Neuronal stem cell (in vitro differentiated cells): ENCODE measurements around the gene SELPLG.
"Not testable (repeated sequence)": the region's sequence is repeated elsewhere in the genome, so short reads cannot be mapped to it uniquely, and the experiment has no call there.

Experiments
- DNase-seq: peaks from one replicate; pipeline ENCODE4 v3.0.0-alpha.2; 2013; ENCODE audit warnings: low spot score
- H2AFZ ChIP-seq: one replicate; pipeline ENCODE4 v1.6.1; 2013; ENCODE audit warnings: mild to moderate bottlenecking, low read length, inconsistent platforms
- H2AK5ac ChIP-seq: 2 replicates; pipeline ENCODE4 v1.6.1; 2013; ENCODE audit warnings: low read depth, mild to moderate bottlenecking, inconsistent platforms, low read length, moderate library complexity, mixed read lengths
- H2BK120ac ChIP-seq: 2 replicates; pipeline ENCODE4 v1.6.1; 2013; ENCODE audit warnings: low read depth, mild to moderate bottlenecking, inconsistent platforms, low read length, moderate library complexity, mixed read lengths
- H2BK12ac ChIP-seq: one replicate; pipeline ENCODE4 v1.6.1; 2013; ENCODE audit warnings: low read length, inconsistent platforms
- H2BK15ac ChIP-seq: 2 replicates; pipeline ENCODE4 v1.6.1; 2013; ENCODE audit warnings: mild to moderate bottlenecking, low read length, inconsistent platforms, mixed read lengths
- H2BK5ac ChIP-seq: one replicate; pipeline ENCODE4 v1.6.1; 2013; ENCODE audit warnings: inconsistent platforms, mild to moderate bottlenecking, low read length, moderate library complexity
- H3K14ac ChIP-seq: one replicate; pipeline ENCODE4 v1.6.1; 2013; ENCODE audit warnings: low read length, inconsistent platforms
- H3K18ac ChIP-seq: 2 replicates; pipeline ENCODE4 v1.6.1; 2013; ENCODE audit warnings: low read length, inconsistent platforms
- H3K23ac ChIP-seq: 2 replicates; pipeline ENCODE4 v1.6.1; 2013; ENCODE audit warnings: low read depth, mild to moderate bottlenecking, mixed read lengths, low read length, inconsistent platforms; ENCODE audit not compliant: poor library complexity
- H3K27ac ChIP-seq: replicated peaks from 3 replicates; pipeline ENCODE4 v1.5.1; 2013; ENCODE audit warnings: low read length, inconsistent platforms
- H3K27me3 ChIP-seq, 3 experiments: 2 replicates each; pipeline ENCODE4 v1.6.1; 2013; ENCODE audit warnings: low read length in 3 of 3, mild to moderate bottlenecking in 2 of 3, inconsistent platforms in 1 of 3, low read depth in 1 of 3, mixed read lengths in 1 of 3, moderate library complexity in 1 of 3; ENCODE audit not compliant: control insufficient read depth in 3 of 3, insufficient read depth in 3 of 3
- H3K36me3 ChIP-seq, 2 donors: replicated peaks in 1 of 2; 2 replicates each; pipeline ENCODE4 v1.6.1; 2013; ENCODE audit warnings: low read length in 2 of 2; ENCODE audit not compliant: control insufficient read depth in 2 of 2, insufficient read depth in 2 of 2
- H3K4ac ChIP-seq: 2 replicates; pipeline ENCODE4 v1.6.1; 2013; ENCODE audit warnings: inconsistent platforms, mild to moderate bottlenecking, low read length, moderate library complexity
- H3K4me1 ChIP-seq, 2 donors: 1 replicate in 1 of 2; 2 replicates in 1 of 2; pipeline ENCODE4 v1.6.1; 2013; ENCODE audit warnings: low read length in 2 of 2, low read depth in 1 of 2; ENCODE audit not compliant: control insufficient read depth in 2 of 2, insufficient read depth in 1 of 2
- H3K4me2 ChIP-seq: one replicate; pipeline ENCODE4 v1.6.1; 2013; ENCODE audit warnings: mild to moderate bottlenecking, low read length, inconsistent platforms; ENCODE audit not compliant: insufficient read depth, poor library complexity, severe bottlenecking
- H3K4me3 ChIP-seq, 2 donors: 2 replicates each; pipeline ENCODE4 v1.5.1; 2013; ENCODE audit warnings: low read length in 2 of 2, mild to moderate bottlenecking in 2 of 2, inconsistent platforms in 1 of 2, moderate library complexity in 1 of 2
- H3K79me1 ChIP-seq: one replicate; pipeline ENCODE4 v1.6.1; 2013; ENCODE audit warnings: low read depth, mild to moderate bottlenecking, inconsistent platforms, low read length, moderate library complexity
- H3K9ac ChIP-seq: one replicate; pipeline ENCODE4 v1.6.1; 2013; ENCODE audit warnings: mild to moderate bottlenecking, low read depth, low read length, inconsistent platforms; ENCODE audit not compliant: poor library complexity
- H3K9me3 ChIP-seq, 2 donors: replicated peaks in 1 of 2; 2 replicates each; pipeline versions ENCODE3 to v1.6.1; 2013; ENCODE audit warnings: low read length in 2 of 2, mild to moderate bottlenecking in 2 of 2, inconsistent platforms in 1 of 2, low read depth in 1 of 2, mixed read lengths in 1 of 2, moderate library complexity in 1 of 2; ENCODE audit not compliant: control insufficient read depth in 2 of 2, insufficient read depth in 1 of 2
- H4K8ac ChIP-seq: one replicate; pipeline ENCODE4 v1.6.1; 2013; ENCODE audit warnings: low read depth, mild to moderate bottlenecking, inconsistent platforms, low read length, moderate library complexity
- H4K91ac ChIP-seq: one replicate; pipeline ENCODE4 v1.6.1; 2013; ENCODE audit warnings: low read length, low read depth, mild to moderate bottlenecking, inconsistent platforms; ENCODE audit not compliant: poor library complexity
- WGBS, 2 donors: extraction: QIAGEN DNeasy Blood & Tissue Kit; methylation state at CpG; one replicate each; pipeline ENCODE4 v1.1.7; 2013; ENCODE audit warnings: missing lambda C conversion rate in 2 of 2, mixed read lengths in 1 of 2; ENCODE audit not compliant: insufficient read length in 2 of 2, insufficient replicate concordance in 1 of 2; ENCODE audit errors: extremely low coverage in 2 of 2; 5-methylcytosine and 5-hydroxymethylcytosine counted together

SELPLG gene

DNA sequence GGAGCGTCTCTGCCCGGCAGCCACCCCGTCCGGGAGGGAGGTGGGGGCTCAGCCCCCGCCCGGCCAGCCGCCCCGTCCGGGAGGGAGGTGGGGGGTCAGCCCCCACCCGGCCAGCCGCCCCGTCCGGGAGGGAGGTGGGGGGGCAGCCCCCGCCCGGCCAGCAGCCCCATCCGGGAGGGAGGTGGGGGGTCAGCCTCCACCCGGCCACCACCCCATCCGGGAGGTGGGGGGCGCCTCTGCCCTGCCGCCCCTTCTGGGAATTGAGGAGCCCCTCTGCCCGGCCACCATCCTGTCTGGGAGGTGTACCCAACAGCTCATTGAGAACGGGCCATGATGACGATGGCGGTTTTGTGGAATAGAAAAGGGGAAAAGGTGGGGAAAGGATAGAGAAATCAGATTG lies 22.6 kb upstream of the SELPLG start:
- Histone ChIP-seq H3K27ac (peak overlapping the region; percentile 41), H3K36me3 (peaks cover 25 to 88% of the 10 kb centered on the region in 2 donors)
- H4K8ac ChIP-seq, H3K4me3 ChIP-seq, H3K14ac ChIP-seq, H3K4me1 ChIP-seq, H3K9me3 ChIP-seq, H3K23ac ChIP-seq, H2AK5ac ChIP-seq, H3K79me1 ChIP-seq, H3K27me3 ChIP-seq, H3K9ac ChIP-seq, H2AFZ ChIP-seq, H2BK15ac ChIP-seq, H3K4ac ChIP-seq, H2BK120ac ChIP-seq, DNase-seq, H3K18ac ChIP-seq, H4K91ac ChIP-seq, H3K4me2 ChIP-seq, H2BK12ac ChIP-seq, H2BK5ac ChIP-seq: not testable (repeated sequence)
- no CpG with 5 or more reads among the region's 24 CpGs for WGBS, 2 donors

GRCh38 chr12:108655812-108656175 lies 22.1 kb upstream of the SELPLG start:
- WGBS, 2 donors, result no CpG with 5 or more reads among the region's 28 CpGs
- not testable (repeated sequence) for H4K8ac ChIP-seq, H3K79me1 ChIP-seq, H3K4me3 ChIP-seq, H3K27ac ChIP-seq, H2AFZ ChIP-seq, DNase-seq, H3K14ac ChIP-seq, H3K18ac ChIP-seq, H2AK5ac ChIP-seq, H3K9me3 ChIP-seq, H4K91ac ChIP-seq, H2BK5ac ChIP-seq, H3K4me1 ChIP-seq, H3K4me2 ChIP-seq, H2BK15ac ChIP-seq, H3K4ac ChIP-seq, H3K9ac ChIP-seq, H2BK120ac ChIP-seq, H3K27me3 ChIP-seq, H2BK12ac ChIP-seq, H3K23ac ChIP-seq
- peaks cover 25 to 88% of the 10 kb centered on the region in 2 donors for H3K36me3 ChIP-seq

DNA sequence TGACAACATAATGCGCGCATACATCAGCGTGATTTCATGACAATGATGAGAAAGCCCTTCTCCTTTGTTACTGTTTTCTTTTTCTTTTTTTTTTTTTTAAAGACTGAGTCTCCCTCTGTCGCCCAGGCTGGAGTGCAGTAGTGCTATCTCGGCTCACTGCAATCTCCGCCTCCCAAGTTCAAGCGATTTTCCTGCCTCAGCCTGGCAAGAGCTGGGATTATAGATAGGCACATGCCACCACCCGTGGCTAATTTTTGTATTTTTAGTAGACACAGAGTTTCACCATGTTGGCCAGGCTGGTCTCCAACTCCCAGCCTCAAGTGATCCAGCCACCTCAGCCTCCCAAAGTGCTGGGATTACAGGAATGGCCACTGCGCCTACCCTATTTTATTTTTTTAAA lies 20.9 kb upstream of the SELPLG start:
- H3K27me3 ChIP-seq, H3K4me3 ChIP-seq, H2AFZ ChIP-seq, H3K79me1 ChIP-seq, H3K4me2 ChIP-seq, H3K27ac ChIP-seq, H2BK120ac ChIP-seq, H3K9ac ChIP-seq, H3K4ac ChIP-seq, H2BK12ac ChIP-seq, H4K91ac ChIP-seq, H3K14ac ChIP-seq, H3K9me3 ChIP-seq, DNase-seq, H3K18ac ChIP-seq, H3K23ac ChIP-seq, H2BK5ac ChIP-seq, H4K8ac ChIP-seq, H2BK15ac ChIP-seq, H2AK5ac ChIP-seq, H3K4me1 ChIP-seq: not testable (repeated sequence)
- WGBS, 2 donors, result no CpG with 5 or more reads among the region's 9 CpGs
- H3K36me3 ChIP-seq, result peaks cover 26 to 90% of the 10 kb centered on the region in 2 donors

GRCh38 chr12:108653922-108654321 lies 20.2 kb upstream of the SELPLG start:
- Histone ChIP-seq H4K8ac (no peak overlapping the region), H3K4me2 (no peak overlapping the region), H3K4ac (no peak overlapping the region), H3K9me3 (no peaks in the 10 kb centered on the region), H3K9ac (no peak overlapping the region), H3K23ac (no peak overlapping the region), H2BK120ac (no peak overlapping the region), H3K79me1 (no peaks in the 10 kb centered on the region), H2AFZ (no peak overlapping the region), H3K4me1 (peaks cover 0 to 7% of the 10 kb centered on the region in 2 donors), H3K4me3 (no peak overlapping the region), H2BK5ac (no peak overlapping the region), H3K27me3 (no peaks in the 10 kb centered on the region), H4K91ac (no peak overlapping the region), H2BK12ac (no peak overlapping the region), H3K36me3 (peaks cover 28 to 91% of the 10 kb centered on the region in 2 donors), H2BK15ac (no peak overlapping the region), H3K18ac (no peak overlapping the region), H3K14ac (no peak overlapping the region), H3K27ac (no peak overlapping the region), H2AK5ac (no peak overlapping the region)
- no peak for DNase-seq
- WGBS, 2 donors, result no CpG with 5 or more reads among the region's 3 CpGs
